HG02970 (cell line): ENCODE results near the gene CEP128.
"Not testable (repeated sequence)": the region's sequence is repeated elsewhere in the genome, so short reads cannot be mapped to it uniquely, and the experiment has no call there.

Experiments used
- ATAC-seq: cut with Tn5 transposase; IDR thresholded peaks from one replicate; pipeline ENCODE4 v1.9.1; 2021; ENCODE audit warnings: mild to moderate bottlenecking, moderate library complexity, moderate number of reproducible peaks; ENCODE audit not compliant: unreplicated experiment, low FRiP score

Gene CEP128

GRCh38 chr14:80954687-80955299 lies 13.3 kb upstream of the CEP128 start:
- ATAC-seq, result no peak

GRCh38 chr14:80953211-80953610 lies 11.7 kb upstream of the CEP128 start:
- ATAC-seq, result not testable (repeated sequence)

DNA sequence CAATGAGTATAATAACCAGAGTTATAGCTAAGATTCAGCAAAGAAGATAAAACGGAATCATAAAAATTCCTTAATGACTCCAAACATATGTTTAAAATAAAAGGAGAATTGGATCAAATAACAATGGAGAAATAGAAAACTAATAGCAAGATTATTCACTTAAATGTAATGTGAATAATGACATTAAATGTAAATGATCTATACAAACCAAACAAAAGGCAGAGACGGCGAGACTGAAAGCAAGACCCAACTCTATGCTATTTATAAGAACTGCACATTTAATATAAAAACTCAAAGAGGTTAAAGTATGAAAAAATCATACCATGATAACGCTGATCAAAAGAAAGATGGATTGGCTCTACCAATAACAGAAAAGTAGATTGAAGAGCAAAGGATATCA lies 10.0 kb upstream of the CEP128 start:
- ATAC-seq, result no peak

DNA sequence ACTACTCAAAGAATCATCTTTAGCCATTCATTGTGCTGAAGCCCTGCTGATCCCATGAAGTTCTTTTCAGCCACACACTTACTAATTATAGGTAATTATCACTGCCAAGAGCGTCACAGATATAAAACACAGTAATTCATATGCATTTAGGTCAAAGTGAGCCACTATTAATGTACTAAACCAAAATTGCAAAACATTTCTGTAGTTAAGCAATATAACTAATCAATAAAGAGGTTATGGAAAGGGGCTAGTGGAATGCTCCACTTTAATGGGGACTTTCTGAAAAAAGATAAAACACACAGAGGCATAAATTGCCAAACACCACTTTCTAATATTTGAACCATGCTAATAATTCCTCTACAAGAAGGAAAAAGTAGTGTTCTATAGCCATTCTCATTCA lies 6.8 kb upstream of the CEP128 start:
- no peak for ATAC-seq

DNA sequence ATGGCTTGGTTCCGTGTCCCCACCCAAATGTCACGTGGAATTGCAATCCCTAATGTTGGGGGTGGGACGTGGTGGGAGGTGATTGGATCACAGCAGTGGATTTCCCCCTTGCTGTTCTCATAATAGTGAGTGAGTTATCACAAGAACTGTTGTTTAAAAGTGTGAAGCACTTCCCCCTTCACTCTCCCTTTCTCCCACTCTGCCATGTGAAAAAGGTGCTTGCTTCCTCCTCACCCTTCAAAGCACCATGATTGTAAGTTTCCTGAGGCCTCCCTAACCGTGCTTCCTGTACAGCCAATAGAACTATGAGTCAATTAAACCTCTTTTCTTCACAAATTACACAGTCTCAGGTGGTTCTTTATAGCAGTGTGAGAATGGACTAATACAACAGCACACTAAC lies 5.3 kb upstream of the CEP128 start:
- no peak for ATAC-seq

DNA sequence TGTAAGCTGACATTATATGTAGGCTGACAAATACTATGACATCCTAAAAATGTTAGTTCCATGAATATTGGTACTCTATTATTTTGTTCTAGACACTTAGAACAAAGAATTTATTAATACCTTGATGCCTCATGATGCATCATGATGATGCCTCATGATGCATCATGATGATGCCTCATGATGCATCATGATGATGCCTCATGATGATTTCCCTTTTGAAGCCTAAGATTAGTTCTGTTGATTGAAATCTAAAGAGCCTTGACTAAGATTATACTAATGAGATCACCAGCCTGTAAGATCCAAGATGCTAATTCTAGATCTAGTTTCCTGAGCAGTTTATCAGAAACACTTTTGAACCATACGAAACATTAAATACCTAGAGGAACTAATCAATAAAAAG lies 4.6 kb upstream of the CEP128 start:
- no peak for ATAC-seq

DNA sequence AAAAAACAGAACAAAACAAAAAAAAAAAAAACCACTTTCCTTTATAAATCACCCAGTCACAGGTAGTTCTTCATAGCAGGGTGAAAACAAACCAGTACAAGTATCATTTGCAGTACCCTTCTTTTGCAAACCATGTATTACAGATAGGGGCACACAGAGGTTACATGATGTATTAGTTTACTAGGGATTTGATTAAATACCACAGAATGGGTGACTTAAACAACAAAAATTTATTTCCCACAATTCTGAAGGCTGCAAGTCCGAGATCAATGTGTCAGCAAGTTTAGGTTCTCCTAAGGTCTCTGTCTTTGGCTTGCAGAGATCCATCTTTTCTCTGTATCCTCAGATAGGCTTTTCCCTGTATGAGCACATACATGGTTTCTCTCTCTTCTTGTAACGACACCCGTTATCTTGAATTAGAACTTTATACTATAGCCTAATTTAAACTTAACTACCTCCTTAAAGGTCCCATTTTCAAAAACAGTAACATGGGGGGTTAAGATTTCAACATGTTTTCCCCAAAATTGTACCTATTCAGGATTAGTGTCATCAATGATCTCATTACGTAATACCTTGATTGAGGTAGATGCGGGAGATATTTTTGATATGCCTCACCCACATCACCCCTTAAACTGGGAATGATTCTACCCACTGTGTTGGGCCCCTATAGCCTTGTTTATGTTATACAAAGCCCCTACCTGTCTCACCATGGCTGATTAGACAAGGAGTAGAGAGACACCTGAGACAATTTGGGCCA lies 3.5 kb upstream of the CEP128 start:
- ATAC-seq, result no peak

DNA sequence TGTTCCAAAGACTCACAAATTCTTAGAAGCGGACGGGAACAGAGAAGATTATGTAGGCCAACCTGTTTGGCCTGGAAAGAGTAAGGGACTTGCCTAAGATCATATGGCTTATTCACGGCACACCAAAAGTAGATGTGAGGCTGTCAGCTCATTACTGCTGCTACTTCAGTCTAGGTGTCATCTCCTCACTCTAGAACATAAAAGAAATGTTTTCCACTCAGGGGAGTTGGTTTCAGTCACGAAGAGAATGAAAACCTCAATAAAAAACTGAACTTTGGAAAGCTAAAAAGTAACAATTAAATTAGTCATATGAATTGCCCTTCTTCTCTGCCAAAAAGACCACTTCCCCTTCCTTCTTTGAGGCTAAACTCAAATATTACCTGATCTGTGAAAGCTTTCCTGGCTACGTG lies 658 bp upstream of the CEP128 start:
- no peak for ATAC-seq

DNA sequence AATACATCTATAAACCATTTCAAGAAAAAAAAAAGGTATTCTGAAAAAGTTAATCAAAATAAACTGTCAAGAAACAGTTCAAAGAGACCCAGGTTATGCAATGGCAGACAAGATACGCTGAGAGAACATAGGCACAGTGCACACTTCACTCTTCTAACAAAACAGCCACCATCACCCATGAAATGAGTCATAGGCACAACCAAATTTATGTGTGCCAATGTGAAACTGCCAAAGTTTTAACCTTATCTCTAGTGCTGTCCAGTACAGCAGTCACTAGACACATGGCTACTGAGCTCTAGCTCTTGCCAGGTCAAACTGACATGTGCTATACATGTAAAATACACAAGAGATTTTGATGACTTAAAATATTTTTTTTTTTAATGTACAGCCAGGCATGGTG lies 1.4 kb downstream of the CEP128 start:
- no peak for ATAC-seq

DNA sequence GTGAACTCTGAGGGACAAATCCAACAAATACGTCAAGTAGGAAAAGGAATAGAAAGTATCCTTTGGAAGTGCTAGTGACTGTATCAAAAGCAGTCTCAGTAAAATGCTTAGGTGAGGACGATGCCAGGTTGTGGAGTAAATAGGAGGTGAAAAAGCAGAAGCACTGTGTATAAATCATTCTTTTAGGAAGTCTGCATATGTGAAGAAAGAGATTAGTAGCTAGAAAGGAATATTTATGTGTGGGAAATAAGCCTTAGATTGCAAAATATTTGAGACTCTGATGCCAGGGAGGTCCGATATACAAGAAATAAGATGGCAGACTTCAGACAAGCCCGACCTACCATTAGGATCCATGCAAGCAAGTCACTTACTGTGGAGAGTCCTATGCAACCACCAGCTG lies 7.9 kb downstream of the CEP128 start:
- ATAC-seq, result no peak

DNA sequence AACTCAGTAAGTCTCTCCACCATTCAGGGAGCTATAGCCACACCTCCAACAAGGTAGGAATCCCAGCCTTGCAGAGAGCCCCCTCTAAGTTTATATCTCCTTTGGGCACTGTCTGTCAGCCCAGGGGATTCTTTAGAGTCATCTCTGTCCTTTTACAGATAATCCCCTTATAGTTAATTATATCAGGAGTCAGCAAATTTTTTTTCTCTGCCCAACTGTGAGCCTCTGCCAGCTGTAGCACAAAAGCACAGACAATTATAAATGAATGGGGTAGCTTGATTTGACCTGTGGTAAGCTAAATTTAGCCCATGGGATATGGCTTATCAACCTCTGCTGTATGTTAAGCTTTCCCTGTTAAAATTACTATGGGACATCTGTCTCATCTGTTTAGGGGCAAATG lies 8.3 kb downstream of the CEP128 start:
- ATAC-seq, result no peak

DNA sequence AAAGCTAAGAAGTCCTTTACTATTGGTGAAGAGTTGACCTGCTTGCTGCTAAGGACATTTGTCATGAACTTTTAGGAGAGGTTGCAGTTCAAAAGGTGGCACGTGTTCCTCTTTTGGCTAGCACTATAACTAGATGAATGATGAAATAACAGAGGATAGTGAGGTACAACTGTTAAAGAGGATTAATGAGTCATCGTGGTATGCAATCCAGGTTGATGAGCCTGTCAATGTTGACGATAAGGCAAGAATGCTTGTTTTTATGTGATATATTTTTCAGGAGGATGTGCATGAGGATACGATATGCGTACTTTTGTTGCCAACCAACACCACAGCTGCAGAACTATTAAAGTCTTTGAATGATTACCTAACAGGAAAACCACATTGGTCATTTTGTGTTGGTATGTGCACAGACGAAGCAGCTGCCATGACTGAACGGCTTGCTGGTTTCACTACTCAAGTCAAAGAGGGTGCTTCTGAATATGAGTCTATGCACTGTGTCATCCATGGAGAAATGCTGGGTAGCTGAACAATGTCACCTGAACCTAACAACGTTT lies 10.6 kb downstream of the CEP128 start:
- peak; percentile 98 for ATAC-seq

DNA sequence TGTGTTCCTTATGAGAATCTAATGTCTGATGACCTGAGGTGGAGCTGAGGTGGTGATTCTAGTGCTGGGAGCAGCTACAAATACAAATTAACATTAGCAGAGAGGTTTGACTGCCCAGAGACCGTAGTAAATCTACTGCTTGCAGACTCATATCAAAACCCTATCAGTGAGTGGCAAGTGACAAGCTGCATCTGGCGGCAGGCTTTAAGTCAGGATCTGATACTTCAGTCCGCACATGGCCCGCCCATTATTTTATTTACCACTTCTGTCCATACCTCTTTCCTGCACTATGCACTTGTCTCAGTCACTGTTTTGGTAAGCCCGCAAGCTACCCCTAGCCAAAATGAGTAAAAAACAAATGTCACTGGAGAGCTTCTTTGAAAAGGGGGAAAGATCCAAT lies 11.4 kb downstream of the CEP128 start:
- ATAC-seq, result no peak

GRCh38 chr14:80927083-80927989 lies 14.2 kb downstream of the CEP128 start:
- ATAC-seq, result no peak

GRCh38 chr14:80926397-80927082 lies 15.0 kb downstream of the CEP128 start:
- no peak for ATAC-seq

GRCh38 chr14:80924365-80925103 lies 17.0 kb downstream of the CEP128 start:
- no peak for ATAC-seq

- ATAC-seq, result no peak
Measured at GRCh38 chr14:80923368-80923767, 18.2 kb downstream of the CEP128 start.

DNA sequence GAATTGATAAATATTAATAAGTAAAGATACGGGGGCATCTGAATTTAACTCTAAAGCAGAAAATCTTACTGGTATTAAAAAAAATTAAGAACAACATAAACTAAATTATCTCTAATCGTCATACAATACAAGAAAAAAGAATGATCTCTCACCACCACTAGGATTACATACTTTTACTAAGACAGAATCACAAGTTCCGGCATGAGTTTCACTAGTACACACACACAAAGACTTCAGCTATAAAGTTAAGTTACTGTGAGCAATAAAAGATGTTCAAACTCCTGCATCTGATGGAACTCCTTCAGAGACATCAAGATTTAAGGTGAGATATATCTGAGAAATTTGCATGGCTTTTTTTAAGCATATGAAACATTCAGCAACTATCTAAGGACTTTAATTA lies 21.9 kb downstream of the CEP128 start:
- no peak for ATAC-seq

GRCh38 chr14:80912013-80912412 lies 29.5 kb downstream of the CEP128 start:
- ATAC-seq, result not testable (repeated sequence)

GRCh38 chr14:80906946-80907345 lies 34.6 kb downstream of the CEP128 start:
- no peak for ATAC-seq
